OCI-LY7 (cell line): ENCODE data around the gene CFDP1.

Experiments
- EZH2phosphoT487 ChIP-seq: fragments of 200-600 bp; sonication (generic); IDR thresholded peaks from 2 replicates; pipeline ENCODE4 v1.6.1; 2018; ENCODE audit warnings: low read depth, borderline replicate concordance, mild to moderate bottlenecking, mixed run types, antibody characterized with exemption, low read length, moderate library complexity, mixed read lengths
- TF ChIP-seq, protein P1 (sequence below): fragments of 200-600 bp; sonication (generic); conservative IDR thresholded peaks from 2 replicates; pipeline ENCODE4 v1.5.1; 2014; ENCODE audit warnings: mild to moderate bottlenecking, antibody characterized with exemption, low read length, moderate library complexity, mixed read lengths

DNA sequence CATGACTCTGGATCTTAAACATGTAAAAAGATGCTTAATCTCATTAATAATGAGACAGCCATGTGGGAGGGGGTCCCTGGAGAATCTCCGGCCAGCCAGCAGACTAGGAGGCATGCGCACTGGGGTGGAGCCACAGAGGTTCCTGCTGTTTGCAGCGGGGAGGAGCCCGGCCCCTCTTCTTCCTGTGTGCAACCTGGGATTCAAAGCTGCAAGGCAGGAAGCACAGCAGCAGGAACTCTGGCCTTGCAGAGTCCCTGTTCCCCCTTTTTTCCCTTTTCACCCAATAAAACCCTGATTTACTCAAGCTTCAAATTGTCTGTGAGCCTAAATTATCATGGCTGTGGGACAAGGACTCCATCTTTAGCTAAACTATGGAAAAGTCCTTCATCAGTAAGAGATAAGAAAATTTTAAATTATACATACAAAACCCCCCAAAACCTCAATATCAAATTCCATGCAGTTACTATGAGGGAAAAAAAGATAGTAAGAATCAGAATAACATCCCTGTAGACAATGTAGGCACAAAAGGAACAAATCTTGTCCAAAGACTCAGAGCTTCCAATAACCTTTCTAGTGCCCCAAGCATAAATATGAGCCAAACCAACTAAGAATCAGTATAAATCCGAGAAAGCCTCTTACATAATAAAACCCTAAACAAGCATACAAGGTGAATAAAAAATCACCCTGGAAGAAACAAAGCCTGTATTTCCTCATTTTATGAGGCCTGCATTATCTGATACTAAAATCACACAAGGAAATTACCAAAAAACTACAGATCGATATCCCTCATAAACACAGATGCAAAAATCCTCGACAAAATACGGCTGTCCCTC lies 12.1 kb downstream of the CFDP1 start:
- TF ChIP-seq, protein P1, sequence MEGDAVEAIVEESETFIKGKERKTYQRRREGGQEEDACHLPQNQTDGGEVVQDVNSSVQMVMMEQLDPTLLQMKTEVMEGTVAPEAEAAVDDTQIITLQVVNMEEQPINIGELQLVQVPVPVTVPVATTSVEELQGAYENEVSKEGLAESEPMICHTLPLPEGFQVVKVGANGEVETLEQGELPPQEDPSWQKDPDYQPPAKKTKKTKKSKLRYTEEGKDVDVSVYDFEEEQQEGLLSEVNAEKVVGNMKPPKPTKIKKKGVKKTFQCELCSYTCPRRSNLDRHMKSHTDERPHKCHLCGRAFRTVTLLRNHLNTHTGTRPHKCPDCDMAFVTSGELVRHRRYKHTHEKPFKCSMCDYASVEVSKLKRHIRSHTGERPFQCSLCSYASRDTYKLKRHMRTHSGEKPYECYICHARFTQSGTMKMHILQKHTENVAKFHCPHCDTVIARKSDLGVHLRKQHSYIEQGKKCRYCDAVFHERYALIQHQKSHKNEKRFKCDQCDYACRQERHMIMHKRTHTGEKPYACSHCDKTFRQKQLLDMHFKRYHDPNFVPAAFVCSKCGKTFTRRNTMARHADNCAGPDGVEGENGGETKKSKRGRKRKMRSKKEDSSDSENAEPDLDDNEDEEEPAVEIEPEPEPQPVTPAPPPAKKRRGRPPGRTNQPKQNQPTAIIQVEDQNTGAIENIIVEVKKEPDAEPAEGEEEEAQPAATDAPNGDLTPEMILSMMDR = no peak
- no peak for TF ChIP-seq EZH2phosphoT487
